Ishikawa (cell line): Measurements from ENCODE around the gene PEX11G.

Experiments used
- CEBPB ChIP-seq: IDR thresholded peaks from 2 replicates; pipeline ENCODE4 v1.6.1; 2012
- CREB1 ChIP-seq: IDR thresholded peaks from 2 replicates; pipeline ENCODE4 v1.6.1; 2012; ENCODE audit warnings: low read depth
- EP300 ChIP-seq: IDR thresholded peaks from 2 replicates; pipeline ENCODE4 v1.6.1; 2012; ENCODE audit warnings: borderline replicate concordance
- FOXM1 ChIP-seq: IDR thresholded peaks from 2 replicates; pipeline ENCODE4 v1.6.1; 2012; ENCODE audit warnings: low read depth, borderline replicate concordance
- REST ChIP-seq: IDR thresholded peaks from 2 replicates; pipeline ENCODE4 v1.6.1; 2012; ENCODE audit warnings: low read depth, mild to moderate bottlenecking
- TAF1 ChIP-seq: IDR thresholded peaks from 2 replicates; pipeline ENCODE4 v1.6.1; 2012; ENCODE audit warnings: low read depth, mild to moderate bottlenecking
- YY1 ChIP-seq: IDR thresholded peaks from 2 replicates; pipeline ENCODE4 v1.6.1; 2012; ENCODE audit warnings: low read depth
- ZBTB7A ChIP-seq: IDR thresholded peaks from 2 replicates; pipeline ENCODE4 v1.6.1; 2012; ENCODE audit warnings: low read depth
- TF ChIP-seq, protein P1 (sequence below): IDR thresholded peaks from 2 replicates; pipeline ENCODE4 v1.6.1; 2012
- TF ChIP-seq, protein P2 (sequence below): IDR thresholded peaks from 2 replicates; pipeline ENCODE4 v1.6.1; 2012

DNA sequence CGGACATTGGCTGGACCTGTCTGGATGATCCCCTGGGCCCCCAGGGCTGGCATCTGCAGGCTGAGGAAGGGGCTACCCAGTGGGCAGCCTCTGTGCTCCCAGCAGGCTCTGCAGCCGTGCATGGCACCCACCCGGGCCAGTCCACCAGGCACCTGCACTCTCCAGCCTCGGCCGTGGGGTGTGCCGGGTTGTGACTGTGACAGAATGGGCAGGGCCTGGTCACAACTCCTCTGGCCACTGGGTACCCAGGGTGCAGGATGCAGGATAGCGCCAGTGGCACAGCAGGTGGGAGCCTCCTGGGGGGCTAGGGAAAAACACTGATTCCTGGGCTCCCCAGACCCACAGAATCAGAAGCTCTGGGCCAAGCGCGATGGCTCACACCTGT is 10.0 kb downstream of the PEX11G start:
- TF ChIP-seq REST (no peak), TAF1 (no peak), FOXM1 (no peak), EP300 (no peak), CEBPB (no peak), CREB1 (no peak), YY1 (no peak), ZBTB7A (no peak)
- TF ChIP-seq, protein P1, sequence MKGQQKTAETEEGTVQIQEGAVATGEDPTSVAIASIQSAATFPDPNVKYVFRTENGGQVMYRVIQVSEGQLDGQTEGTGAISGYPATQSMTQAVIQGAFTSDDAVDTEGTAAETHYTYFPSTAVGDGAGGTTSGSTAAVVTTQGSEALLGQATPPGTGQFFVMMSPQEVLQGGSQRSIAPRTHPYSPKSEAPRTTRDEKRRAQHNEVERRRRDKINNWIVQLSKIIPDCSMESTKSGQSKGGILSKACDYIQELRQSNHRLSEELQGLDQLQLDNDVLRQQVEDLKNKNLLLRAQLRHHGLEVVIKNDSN: no peak
- TF ChIP-seq, protein P2, sequence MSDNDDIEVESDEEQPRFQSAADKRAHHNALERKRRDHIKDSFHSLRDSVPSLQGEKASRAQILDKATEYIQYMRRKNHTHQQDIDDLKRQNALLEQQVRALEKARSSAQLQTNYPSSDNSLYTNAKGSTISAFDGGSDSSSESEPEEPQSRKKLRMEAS: no peak
